HG03045 (cell line): ENCODE measurements around the gene ST6GALNAC6.
"Not testable (repeated sequence)": the region's sequence is repeated elsewhere in the genome, so short reads cannot be mapped to it uniquely, and the experiment has no call there.

Source experiments
- ATAC-seq: cut with Tn5 transposase; IDR thresholded peaks from one replicate; pipeline ENCODE4 v1.9.1; 2021; ENCODE audit warnings: mild to moderate bottlenecking, moderate library complexity; ENCODE audit not compliant: unreplicated experiment

ST6GALNAC6 gene

DNA sequence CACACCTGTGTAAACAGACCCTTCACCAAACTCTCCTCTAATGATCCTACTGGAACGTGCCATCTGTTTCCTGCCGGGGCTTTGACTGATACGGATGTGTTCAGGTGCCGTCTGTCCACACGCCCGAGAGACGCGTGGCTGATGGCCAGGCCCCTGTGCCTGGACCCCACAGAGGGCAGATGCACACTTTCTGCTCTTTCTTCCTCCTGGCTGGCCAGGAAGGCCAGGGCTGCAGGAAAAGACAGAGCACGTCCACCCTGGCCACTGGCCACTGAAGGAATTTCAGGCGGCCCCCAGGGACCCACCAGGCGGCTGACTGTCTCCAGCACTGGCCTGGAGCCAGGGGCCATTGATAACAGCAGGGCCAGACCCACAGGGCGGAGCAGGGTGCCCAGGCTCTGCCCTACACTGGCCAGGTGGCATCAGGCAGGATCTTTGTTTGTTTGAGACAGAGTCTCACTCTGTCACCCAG, 41.3 kb downstream of the ST6GALNAC6 start:
- no peak for ATAC-seq

DNA sequence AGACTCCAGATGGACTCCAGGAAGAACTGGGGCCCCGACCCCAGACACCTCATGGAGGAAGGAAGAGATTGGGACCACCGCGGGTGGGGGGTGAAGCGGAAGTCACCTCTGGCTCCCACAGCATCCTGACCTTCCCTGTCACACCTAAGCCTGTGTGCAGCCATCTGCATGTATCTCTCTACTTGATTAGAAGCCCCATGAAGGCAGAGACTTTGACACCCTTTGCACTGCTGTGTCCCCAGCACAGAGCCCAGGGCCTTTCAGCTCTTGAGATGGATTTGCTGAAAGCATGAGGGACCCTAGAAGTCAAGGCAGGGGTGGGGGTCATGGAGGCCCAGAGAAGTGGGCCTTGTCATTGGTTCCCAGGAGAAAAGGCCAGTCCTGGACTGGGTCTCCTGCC, 42.1 kb downstream of the ST6GALNAC6 start:
- no peak for ATAC-seq

DNA sequence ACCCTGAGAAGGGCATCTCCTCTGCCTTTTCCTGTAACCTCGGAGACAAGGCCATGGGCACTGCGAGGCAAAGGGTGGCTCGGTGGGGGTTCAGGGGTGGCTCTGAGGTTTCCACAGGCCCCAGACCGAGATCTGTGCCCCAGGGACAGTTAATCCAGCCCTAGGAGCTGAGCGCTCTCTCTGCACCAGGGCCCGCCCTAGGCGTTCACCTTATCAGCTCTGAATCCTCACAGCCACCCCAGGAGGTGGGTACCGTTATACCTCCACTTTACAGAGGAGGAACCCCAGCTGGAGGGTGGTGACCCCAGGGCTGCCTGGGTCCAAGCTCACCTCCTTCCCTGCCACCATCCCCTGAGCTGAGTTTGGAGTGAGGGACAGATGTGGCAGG, 42.7 kb downstream of the ST6GALNAC6 start:
- no peak for ATAC-seq

DNA sequence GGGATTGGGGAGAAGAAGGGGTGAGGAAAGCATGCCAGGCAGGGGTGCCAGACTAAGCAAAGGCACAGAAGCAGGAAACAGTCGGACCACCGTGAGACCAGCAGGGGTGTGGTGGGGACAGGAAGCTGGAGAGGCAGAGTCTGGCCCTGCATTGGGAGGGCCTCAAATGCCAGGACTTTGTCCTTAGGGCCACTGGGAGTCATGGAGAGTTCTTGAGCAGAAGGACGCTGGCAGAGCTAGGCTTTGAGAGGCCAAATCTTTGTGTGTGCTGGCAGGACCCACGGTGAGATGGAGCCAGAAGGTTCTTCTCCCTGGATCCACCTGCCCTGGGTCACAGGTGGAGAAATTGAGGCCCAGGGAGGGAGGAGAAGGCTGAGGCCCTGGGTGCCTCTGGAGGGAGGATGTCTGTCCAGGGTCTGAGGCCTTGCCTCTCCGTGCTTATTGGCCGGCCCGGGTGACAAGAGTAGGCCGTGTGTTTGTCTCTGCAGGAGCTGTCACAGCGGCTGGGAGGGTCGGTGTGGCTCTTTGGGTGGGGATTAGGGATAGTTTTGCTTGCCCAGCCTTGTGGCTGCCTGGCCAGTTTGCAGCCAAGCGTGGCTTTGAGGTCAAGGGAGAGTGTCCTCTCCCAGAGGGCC, 43.2 kb downstream of the ST6GALNAC6 start:
- no peak for ATAC-seq

DNA sequence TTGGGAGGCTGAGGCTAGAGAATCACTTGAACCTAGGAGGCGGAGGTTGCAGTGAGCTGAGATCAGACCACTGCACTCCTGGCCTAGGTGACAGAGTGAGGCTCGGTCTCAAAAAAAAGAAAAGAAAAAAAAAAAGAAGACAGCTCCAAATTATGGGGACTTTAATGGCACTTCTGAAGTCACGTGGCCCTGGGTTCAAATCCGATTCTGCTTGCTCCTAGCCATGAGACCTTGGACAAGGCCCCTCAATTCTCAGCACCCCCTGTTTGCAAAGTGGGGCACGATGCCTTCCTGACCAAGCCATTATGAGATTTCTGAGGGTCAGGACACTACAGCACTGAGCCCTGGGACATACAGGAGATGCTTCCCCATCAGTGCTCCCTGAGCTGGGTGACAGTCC, 43.9 kb downstream of the ST6GALNAC6 start:
- no peak for ATAC-seq

DNA sequence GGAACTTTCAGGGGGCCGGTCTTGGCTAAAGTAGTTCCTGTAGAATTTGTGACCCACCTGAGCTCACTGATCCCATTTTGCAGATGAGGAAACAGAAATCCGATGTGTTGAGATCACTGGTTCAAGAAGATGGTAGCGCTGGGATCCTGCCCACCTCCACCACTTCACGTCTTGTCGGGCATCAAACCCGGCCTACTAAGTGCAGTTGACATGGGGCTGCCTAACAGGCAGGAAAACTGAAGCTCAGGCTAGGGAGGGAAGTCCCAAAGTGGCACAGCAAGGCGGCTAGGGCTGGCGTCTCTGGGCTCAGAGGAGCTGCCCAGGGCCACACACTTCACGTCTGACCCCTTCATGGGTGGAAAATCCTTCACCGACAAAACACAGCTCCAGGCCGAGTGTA, 44.4 kb downstream of the ST6GALNAC6 start:
- ATAC-seq, result no peak

DNA sequence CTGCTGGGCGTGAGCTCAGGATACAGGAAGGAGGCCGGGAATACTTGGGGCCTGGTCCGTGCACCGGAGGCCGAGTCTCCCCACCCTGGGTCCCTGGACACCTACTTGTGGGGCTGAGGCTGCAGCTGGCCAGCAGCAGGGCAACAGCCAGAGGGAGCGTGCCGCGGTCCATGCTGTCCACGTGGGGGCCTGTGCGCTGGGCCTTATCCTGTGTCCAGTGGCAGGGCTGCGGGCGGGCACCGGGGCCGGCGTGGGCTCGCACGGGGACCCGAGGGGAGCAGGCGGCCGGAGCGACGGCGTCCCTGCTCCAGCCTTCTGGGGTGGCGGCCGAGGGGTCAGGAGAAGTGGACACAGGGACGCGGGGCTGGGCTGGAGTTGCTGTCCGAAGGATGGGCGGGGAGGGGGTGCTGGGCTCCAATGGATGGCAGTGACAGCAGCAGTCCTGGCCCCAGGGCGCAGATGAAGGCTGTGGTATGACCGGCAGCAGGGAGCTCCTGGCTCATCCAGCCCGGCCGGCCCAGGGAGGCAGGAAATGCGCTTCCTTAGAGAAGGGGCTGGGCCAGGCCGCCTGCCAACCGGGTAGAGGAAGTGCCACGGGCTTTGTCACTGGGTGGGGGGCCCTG, 45.1 kb downstream of the ST6GALNAC6 start, which contains the start of gene ENG:
TSS of gene ENG (minus strand) at position 475 of the 623 bp plus-strand sequence. CDS start at position 172, 303 bp downstream.
- ATAC-seq, result no peak

DNA sequence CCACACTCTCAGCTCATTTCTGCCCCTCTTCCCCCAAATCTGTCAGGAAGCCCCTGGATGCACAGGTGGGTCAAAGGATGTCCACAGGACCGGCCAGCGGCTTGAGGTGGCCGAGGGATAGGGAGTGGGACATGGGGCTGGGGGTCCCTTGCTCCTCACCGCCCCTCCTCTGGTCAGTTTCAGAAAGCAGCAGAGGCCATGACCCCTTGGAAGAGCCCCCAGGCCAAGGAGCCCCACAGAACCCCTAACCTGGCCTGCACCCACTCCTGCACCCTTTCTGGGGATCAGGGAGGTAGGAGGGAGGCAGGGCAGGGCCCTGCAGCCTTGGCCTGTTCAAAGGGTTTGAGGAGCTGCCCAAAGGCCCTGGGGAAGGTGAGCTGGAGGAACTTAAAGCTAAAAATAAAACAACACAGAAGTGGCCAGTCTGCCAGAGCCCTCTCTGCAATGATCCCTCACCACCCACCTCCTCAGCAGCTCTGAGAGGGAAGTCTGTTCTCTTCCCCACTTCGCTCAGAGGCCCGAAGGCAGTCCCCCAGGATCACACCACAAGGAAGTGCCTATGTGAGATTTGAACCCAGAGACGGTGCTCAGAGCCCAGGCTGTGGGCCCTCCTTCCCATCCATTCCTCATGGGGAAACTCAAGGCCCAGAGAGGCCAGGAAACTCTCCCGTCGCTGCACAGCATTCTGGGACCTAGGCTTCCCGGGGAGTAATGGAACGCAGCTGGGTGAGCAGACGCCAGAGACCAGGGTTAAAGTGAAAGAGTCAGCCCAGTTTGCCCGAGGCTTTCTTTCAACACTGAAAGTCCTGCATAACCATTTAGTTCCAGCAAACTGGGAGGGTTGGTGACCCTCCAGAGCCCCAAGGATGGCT, 45.9 kb downstream of the ST6GALNAC6 start:
- ATAC-seq, result no peak

DNA sequence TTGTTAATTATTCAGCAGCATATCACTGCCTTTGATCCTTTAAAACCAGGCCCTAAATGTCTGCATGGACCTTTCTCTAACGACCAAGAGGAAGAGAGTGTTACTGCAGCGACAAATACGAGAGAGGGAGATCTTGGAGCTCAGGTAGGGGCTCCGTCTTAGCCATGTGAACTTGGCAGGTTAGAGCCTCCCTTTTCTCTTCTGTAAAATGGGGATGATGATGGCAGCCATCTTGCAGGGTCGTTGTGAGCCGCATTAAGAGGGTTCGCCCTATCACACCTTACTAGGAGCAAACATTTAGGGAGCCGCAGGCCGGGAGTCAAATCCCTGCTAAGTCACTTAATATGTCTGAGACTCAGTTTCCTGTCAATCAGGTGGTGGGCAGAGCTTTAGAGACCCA, 46.6 kb downstream of the ST6GALNAC6 start:
- ATAC-seq, result no peak

DNA sequence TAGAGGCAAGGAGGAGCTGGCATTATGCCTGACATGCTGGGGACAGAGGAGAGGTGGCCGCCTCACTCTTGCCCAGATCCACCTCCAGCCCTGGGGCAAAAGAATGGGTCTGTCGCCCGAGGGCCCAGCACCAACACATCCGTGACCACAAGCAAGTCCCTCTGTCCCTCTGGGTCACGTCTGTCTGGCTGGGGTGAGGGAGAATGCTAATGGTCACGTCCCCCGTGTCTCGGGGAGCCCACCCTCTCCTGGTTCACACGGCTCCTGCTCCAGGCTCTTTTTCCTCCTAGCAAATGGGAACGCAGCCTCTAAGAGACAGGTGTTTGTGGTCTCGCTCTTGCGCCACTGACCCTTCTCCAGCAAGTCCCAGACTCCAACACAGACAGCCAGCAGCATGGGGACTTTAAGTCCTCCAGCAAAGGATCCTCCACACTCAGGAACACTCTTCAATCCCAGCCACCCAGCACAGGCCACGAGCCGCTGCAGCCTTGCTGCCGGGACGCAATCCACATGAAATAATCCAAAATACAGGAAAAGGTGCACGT, 49.0 kb downstream of the ST6GALNAC6 start:
- no peak for ATAC-seq

DNA sequence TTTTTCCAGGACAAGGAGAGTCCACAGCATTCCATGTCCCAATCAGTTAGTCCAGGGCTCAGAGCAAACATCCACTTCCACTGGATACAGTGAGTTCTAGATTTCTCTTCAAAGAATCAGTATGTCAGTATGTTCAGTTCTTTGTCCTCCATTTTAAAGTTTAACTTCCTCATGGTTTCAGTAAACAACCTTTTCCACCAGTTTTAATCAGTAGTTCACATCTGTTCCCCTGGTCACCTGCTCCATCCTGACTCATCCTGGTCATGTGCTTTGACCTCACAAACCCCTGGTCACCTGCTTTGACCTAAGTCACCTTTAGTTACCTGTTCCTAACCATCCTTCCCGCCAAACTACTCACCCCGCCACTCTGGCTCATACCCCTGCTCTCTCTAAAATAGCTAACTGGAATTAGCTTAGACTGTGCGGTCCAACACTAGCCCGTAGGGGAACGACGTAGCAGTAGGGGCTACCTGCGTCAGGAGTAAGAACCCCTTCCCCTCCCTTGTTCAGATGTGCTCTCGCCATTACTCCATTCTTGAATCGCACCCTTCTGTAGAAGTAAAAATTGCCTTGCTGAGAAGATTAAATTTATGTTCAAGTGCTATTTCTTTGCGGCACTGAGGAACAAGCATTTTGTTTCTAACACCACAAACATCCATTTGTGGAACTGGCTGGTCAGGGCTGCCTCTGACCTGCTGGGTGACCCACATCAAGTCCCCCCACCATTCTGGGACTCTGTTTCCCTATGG, 50.5 kb downstream of the ST6GALNAC6 start:
- no peak for ATAC-seq

DNA sequence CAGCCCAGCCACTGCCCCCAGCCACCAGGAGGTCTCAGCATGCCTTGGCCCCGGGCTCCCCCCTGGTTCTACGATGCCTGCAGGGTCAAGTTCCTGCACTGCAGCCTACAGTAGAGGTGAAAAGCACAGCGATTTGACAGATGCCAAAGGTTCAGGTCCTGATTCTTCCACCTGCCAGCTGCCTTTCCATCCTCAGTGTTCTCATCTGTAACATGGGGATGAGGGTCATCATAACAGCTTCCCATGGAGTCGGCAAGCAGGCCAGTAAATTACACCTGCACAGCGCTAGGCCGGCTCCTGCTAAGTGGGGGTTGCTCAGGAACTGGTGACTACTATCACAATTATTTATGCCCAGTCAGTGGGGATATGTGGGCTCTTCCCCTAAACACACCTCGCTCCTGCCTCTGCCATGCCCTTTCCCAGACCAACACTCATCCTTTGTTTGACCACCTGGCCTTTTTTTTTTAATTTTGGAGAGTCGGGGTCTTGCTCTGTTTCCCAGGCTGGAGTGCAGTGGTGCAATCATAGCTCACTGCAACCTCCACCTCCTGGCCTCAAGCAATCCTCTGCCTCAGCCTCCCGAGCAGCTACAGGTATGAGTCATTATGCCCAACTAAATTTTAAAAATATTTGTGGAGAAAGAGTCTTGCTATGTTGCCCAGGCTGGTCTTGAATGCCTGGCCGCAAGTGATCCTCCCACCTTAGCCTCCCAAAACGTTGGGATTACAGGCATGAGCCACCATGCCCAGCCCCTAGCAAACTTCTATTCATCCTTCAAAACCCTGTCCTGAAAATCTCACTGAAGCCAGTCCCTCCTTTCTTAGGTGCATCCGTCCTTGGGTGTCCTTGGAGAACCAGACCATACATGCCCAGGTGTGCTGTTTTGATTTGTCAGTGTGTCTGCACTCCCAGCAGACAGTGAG, 51.3 kb downstream of the ST6GALNAC6 start:
- no peak for ATAC-seq

DNA sequence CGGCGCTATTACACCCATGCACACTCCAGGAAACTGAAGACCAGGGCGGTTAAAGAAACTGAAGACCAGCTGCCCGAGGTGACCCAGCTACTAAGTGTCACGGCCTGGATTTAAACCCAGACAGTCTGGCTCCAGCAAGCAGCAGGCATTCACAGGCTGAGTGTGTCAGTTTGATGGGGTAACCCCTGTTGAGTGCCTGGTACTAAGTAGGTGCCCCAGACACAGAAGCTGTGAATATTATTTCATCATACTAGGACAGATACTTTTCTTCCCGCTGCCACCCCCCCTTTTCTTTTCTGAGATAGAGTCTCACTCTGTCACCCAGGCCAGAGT, 52.3 kb downstream of the ST6GALNAC6 start:
- ATAC-seq, result no peak

DNA sequence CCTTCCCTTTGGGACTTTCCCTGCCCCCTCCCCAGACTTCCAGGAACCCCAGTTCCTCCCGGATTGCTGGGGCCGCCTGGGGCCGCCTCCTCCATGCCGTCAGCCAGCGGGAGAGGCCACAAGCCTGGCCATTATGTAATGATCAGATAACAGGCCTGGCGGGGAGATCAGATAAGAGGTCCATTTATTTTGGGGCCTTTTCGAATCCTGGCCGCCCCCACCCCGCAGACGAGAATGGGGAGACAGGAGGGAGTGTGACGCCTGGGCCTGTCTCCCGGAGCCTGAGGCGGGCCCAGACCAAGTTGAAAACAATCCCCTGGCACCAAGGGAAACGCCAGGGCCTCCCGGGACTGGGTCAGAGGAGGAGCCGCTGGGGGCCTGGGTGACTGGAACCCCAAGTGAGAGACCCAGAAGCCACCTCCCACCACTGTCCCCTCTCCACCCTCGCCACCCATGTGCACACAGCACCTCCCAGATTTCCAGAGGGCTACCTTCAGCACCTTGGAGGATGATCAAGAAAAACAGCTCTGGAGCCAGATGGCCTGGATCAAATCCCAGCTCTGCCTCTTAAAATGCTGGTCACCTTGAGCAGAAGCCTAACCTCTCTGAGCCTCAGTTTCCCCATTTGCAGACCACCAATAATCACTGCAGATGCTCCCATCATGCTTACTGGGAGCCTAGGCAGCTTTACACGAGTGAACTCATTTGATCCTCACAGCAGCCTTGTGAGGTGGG, 52.8 kb downstream of the ST6GALNAC6 start:
- no peak for ATAC-seq

DNA sequence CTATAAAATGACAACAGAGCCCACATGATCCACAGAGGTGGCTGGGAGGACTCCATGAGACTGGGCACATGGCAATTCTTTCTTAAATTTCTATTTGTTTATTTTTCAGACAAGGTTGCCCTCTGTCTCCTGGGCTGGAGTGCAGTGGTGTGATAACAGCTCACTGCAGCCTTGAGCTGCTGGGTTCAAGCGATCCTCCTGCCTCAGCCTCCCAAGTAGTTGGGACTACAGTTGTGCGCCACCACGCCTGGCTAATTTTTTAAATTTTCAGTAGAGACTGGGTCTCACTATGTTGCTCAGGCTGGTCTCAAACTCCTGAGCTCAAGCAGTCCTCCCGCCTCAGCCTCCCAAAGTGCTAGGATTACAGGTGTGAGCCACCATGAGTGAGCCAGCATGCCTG, 53.8 kb downstream of the ST6GALNAC6 start:
- ATAC-seq, result not testable (repeated sequence)

DNA sequence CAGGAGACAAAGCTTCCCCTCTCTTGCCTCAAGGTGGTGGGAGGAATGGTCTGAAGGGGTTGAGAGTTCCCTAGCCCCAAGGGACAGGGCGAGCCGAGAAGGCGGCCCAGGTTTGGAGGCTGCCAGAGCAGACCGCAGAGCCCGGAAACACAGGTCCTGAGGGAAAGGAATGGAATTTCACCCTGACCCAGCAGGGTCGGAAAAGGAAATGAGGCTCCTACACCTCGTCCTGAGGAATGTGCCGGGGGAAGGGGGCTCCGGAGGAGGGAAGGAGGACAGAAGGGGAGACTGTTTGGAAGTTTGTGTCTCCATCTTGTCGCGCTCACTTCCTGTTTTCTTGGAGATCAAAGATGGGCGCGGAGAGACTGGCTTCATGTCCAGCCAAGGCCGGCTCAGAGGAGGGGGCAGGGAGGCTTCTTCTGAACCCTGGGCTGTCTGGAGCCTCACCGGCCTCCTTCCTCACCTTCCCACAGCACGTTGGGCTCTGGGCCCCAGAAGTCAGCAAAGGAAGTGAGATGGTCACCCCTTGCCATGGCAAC, 54.5 kb downstream of the ST6GALNAC6 start:
- no peak for ATAC-seq

DNA sequence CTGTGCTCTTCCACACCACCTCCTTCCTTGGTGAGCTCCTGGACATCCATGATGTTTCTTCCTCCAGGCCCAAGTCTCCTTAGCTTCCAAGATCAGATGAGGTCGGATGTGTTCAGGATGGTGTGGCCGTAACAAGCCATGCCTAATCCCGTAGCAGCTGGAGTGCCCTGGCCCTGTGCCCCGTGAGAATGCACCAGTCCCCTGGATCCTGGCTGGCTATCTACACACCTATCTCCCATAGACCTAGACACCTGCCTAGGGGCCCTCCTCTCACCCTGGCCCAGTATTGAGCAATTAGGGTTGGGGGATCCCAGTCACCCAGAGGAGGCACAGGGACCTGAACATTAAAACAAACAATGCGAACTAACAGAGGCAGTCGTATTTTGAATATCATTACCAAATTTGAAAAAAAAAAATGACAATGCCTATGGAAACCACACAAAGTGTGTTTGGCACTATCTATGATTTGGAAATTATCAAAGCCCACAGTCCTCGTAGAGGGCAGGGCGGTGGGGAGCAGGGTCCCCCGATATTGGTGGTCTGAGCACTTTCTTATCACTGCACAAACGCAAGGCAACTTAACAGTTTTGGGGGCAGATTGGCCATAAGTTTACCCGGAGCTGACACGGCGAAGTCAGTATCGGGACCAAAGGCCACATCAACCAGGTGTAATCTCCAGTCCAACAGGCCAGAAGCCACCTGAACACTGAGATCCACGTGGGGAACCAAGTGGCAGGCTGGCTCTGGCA, 58.1 kb downstream of the ST6GALNAC6 start:
- no peak for ATAC-seq
